Posterior cingulate gyrus (tissue), 11 donors: ENCODE measurements around the gene TACC2.
"Not testable (repeated sequence)": the region's sequence is repeated elsewhere in the genome, so short reads cannot be mapped to it uniquely, and the experiment has no call there.

ENCODE experiments used
- DNase-seq, 10 donors: peaks; one replicate each; pipeline versions ENCODE4 v3.0.0 to v3.0.0-alpha.2; 2020 to 2021; ENCODE audit warnings: mixed read lengths in 3 of 10
- intact Hi-C: fragments of 100-400 bp; cut with DNase I; formaldehyde crosslinking; loops from one replicate; pipeline ENCODE4 v1.15.1; 2023

The TACC2 gene

DNA sequence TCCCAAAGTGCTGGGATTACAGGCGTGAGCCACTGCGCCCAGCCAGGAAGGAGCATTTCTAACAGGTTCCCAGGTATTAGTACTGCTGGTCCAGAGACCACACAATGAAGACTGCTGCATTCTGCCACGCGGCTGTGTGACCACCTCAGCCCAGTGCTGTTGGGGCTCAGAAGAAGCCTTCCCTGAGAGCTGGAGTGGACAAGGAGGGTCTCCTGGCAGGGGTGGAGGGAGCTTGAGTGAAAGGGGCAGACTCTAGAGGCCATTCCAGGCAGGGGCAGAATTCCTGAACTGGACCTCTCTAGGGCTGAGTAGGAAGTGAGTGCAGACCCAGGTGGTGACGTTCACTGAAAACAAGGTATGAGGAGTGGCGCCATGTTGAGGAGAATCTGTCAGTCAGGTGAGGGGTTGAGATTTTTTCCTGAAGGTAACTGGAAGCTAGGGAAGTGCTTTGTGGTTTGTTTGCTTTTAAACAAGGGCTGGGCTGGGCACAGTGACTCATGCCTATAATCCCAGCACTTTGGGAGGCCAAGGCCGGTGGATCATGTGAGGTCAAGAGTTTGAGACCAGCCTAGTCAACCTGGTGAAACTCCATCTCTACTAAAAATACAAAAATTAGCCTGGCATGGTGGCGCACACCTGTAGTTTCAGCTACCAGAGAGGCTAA lies 67.6 kb downstream of the TACC2 start:
- no peak for DNase-seq
- intact Hi-C loops, result no loop called here

DNA sequence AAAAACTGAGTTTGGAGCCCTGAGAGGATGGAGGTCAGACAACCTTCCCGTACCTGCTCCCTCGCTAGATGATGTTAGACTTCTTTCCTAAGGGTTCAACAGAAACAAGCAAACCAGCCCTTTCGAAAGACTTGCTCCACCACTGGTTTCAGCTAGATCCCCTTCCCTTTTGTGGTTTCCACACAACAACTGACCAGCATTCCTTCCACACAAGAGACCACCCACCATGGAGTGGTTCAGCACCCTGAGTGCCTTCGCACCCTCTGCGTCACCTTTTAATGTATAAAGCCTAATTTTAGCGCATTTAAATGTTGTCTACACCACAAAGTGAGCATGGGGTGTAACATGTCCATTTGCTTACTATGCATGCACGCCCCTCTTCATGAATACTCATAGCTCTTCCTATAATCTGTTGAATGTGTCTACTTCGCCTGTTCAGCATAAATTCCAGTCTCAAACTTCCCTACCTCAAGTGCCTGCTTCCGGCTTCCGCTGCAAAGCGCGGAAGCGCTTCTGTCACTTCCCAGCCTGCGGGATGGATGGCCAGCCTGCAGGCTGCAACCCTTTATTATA lies 69.0 kb downstream of the TACC2 start:
- intact Hi-C loops, result no loop called here
- DNase-seq, result no peak

DNA sequence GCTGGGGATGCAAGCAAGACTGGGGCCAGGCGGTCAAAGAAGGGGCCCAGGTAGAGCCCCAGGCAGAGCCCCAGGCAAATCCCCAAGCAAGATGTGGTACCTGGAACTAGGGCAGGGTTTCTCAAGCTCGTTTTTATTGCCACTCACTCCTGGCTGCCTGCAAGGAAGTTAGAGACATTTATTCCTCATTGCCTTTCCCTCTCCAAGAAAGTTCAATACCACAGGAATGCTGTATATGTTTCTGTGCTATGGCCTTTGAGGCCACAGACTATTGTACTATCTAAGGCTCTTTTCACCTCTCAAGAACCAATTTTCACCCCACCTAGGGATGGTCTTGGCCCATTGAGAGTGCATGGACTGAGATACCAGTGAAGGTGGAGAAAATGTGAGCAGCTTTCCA lies 71.3 kb downstream of the TACC2 start:
- intact Hi-C loops, result no loop called here
- no peak for DNase-seq

DNA sequence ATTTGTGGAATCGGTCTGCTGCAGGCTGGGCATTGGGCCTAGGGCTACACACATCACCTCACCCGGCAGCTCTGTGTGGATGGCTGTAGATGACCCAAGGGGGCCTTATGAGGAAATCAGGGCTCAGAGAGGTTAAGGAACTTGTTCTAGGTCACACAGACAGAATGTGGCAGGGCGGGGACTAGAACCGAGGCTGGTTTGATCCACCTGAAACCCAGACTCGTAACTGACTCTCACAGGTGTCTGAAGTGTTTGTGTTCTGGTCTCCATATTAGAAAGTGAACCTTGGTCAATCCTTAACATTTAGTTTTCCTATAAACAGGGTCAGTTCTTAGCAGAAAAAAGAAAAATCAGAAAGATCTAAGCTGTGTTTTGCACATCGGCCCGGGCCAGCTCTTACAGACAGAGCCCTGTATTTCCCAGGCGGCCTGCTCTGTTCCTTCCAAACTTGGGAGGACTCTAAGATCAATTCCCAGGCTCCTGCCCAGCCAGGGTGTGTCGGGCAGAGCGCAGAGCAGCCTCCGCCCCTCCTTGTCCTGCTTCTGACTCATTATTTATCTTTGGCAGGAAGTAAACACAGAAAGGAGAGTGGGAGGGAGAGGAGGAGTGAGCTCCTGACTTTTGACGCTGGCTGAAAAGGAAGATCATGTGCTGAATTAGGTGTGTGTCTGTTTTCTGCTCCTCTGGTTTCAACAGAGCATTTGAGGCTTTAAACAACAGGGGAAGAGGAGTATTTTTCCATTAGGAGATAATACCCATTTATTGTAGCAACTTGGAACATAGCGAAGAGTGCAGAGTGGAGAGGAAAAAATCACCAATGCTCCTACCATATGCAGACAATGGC lies 74.1 kb downstream of the TACC2 start:
- DNase-seq, result no peak
- intact Hi-C loops, result no loop called here

- intact Hi-C loops, result not testable (repeated sequence)
- peak in 1 of 10 donors; percentile 50 for DNase-seq
Observed at GRCh38 chr10:122066337-122066939, 77.5 kb downstream of the TACC2 start.

- no peak for DNase-seq
- intact Hi-C loops, result no loop called here
Observed at GRCh38 chr10:122068844-122069243, 79.9 kb downstream of the TACC2 start.

DNA sequence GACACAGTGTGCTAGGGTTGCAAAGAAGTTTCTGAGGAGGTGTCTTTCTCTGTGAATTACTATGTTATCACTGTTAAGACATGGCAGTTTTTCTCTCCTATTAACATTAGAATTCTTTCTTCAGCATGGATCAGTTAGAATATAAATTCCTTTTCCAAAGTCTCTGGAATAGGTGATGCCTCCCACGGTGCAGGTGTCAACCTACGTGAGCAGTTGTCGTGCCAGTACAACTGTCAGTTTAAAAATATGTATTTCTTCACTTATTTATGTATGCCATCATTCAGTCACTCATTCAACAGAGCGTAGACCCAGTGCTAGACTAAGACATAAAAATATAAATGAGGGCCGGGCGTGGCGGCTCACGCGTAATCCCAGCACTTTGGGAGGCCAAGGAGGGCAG lies 83.5 kb downstream of the TACC2 start:
- intact Hi-C loops, result no loop called here
- peak in 1 of 10 donors; percentile 12 for DNase-seq

GRCh38 chr10:122073508-122073907 lies 84.5 kb downstream of the TACC2 start:
- intact Hi-C loops, result no loop called here
- DNase-seq, result peak in 1 of 10 donors; percentile 15

- peak in 1 of 10 donors; percentile 31 for DNase-seq
- intact Hi-C loops, result no loop called here
Observed at GRCh38 chr10:122075171-122075570, 86.2 kb downstream of the TACC2 start.

- peak in 1 of 10 donors; percentile 32 for DNase-seq
- intact Hi-C loops, result not testable (repeated sequence)
Observed at GRCh38 chr10:122075876-122076275, 86.9 kb downstream of the TACC2 start.

GRCh38 chr10:122077311-122077875 lies 88.4 kb downstream of the TACC2 start:
- intact Hi-C loops, result no loop called here
- peak in 1 of 10 donors; percentile 27 for DNase-seq

DNA sequence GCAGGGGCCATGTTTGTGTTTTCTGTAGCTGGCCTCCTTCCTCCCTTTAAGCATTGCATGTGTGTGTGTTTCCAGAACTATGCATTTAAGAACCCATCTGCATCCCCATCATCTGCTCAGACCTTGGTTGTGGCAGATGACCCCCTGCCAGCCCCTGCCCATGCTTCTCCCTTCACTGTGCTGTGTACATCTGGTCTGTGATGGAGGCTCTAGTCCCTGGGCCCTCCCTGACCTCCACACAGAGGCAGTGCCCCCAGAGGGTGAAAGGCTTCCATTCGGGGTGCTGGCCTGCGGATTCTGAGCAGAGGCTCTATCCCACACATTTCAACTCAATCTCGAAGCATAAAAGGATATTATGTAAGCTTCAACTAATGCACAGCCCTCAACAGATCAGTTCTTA lies 89.4 kb downstream of the TACC2 start:
- peak in 1 of 10 donors; percentile 48 for DNase-seq
- intact Hi-C loops, result no loop called here

GRCh38 chr10:122078965-122079795 lies 90.2 kb downstream of the TACC2 start:
- DNase-seq, result peak in 1 of 10 donors; percentile 26
- intact Hi-C loops, result no loop called here

DNA sequence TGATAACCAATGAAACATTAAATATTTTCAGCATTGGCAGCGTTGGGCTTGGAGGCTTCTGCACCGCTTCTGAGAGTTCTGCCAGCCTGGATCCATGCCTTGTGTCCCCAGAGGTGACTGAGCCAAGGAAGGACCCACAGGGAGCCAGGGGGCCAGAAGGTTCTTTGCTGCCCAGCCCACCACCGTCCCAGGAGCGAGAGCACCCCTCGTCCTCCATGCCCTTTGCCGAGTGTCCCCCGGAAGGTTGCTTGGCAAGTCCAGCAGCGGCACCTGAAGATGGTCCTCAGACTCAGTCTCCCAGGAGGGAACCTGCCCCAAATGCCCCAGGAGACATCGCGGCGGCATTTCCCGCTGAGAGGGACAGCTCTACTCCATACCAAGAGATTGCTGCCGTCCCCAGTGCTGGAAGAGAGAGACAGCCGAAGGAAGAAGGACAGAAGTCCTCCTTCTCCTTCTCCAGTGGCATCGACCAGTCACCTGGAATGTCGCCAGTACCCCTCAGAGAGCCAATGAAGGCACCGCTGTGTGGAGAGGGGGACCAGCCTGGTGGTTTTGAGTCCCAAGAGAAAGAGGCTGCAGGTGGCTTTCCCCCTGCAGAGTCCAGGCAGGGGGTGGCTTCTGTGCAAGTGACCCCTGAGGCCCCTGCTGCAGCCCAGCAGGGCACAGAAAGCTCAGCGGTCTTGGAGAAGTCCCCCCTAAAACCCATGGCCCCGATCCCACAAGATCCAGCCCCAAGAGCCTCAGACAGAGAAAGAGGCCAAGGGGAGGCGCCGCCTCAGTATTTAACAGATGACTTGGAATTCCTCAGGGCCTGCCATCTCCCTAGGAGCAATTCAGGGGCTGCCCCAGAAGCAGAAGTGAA lies 93.9 kb downstream of the TACC2 start:
- peak in 1 of 10 donors; percentile 45 for DNase-seq
- intact Hi-C loops, result no loop called here

- peak in 1 of 10 donors; percentile 69 for DNase-seq
- intact Hi-C loops, result no loop called here
Observed at GRCh38 chr10:122083478-122084025, 94.6 kb downstream of the TACC2 start.

- peak in 1 of 10 donors; percentile 43 for DNase-seq
- intact Hi-C loops, result no loop called here
Observed at GRCh38 chr10:122084286-122085041, 95.5 kb downstream of the TACC2 start.

DNA sequence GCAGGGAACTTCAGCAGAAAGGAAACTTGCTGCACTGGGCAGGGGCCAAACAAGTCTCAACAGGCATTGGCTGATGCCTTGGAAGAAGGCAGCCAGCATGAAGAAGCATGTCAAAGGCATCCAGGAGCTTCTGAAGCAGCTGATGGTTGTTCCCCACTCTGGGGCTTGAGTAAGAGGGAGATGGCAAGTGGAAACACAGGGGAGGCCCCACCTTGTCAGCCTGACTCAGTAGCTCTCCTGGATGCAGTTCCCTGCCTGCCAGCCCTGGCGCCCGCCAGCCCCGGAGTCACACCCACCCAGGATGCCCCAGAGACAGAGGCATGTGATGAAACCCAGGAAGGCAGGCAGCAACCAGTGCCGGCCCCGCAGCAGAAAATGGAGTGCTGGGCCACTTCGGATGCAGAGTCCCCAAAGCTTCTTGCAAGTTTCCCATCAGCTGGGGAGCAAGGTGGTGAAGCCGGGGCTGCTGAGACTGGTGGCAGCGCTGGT lies 96.5 kb downstream of the TACC2 start:
- DNase-seq, result peak in 1 of 10 donors; percentile 76
- intact Hi-C loops, result no loop called here
